Measurements from ENCODE around the gene JAK2.

DNA sequence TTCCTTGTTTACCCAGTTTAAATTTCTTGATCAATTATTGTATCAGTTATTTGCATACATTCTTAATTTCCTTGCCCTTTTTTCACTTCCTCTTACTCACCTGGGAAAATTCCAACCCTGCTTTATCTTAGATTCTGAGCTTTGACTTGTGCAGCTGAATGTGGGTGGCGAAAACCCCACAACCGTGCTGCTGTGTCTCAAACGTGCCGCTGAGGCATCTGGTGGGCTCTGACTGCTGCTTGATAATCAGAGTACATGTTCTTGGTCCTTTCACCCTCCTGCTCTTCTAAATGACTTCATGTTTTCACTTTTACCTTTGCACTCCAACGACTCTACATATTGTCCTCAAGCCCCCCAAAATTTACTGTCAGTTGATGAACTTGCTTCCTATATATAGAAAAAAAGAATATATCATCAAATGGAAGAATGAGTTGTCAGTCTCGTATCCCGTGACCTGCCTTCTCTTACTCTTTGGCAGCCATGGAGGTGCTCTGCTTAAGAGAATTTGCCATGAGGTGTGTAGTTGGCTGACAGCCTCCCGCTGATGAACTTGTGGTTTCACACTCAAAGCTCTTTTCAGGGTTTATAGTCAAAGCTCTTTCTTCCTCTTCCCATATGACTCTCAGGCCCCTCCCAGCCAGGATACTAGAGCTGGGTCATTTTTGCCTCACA is 14.0 kb upstream of the JAK2 start:
- TF ChIP-seq SPI1 (IDR thresholded peaks at IDR 0.05; ENCODE audit: borderline replicate concordance, low read depth) (no peak), CTCF (IDR thresholded peaks at IDR 0.05; ENCODE audit: insufficient read depth, low read length) (no peak)
